ENCODE data around the gene TRIM9.

Gene TRIM9

GRCh38 chr14:51079489-51079888 is 15.4 kb downstream of the TRIM9 start:
- Histone ChIP-seq H3K27ac (ENCODE audit: low read depth, low read length) (no peak overlapping the region), H3K36me3 (ENCODE audit: control insufficient read depth, insufficient read depth, low read length) (no peaks in the 10 kb centered on the region), H3K4me3 (ENCODE audit: low read depth, low read length) (no peak overlapping the region), H3K4me1 (ENCODE audit: control insufficient read depth, insufficient read depth, low read length) (no peaks in the 10 kb centered on the region), H3K27me3 (ENCODE audit: control insufficient read depth, insufficient read depth, low read length) (no peaks in the 10 kb centered on the region), H3K9me3 (ENCODE audit: control insufficient read depth, insufficient read depth, low read length) (no peaks in the 10 kb centered on the region), H3K9ac (ENCODE audit: low read depth, low read length) (no peak overlapping the region)

- Histone ChIP-seq H3K9me3 (ENCODE audit: control insufficient read depth, insufficient read depth, low read length) (no peaks in the 10 kb centered on the region), H3K27ac (ENCODE audit: low read depth, low read length) (no peak overlapping the region)
These were observed 15.8 kb downstream of the TRIM9 start for GRCh38 chr14:51079085-51079484.

GRCh38 chr14:51074701-51075385 is 20.1 kb downstream of the TRIM9 start:
- Histone ChIP-seq H3K4me1 (ENCODE audit: control insufficient read depth, insufficient read depth, low read length) (no peaks in the 10 kb centered on the region), H3K9ac (ENCODE audit: low read depth, low read length) (no peak overlapping the region), H3K27ac (ENCODE audit: low read depth, low read length) (no peak overlapping the region), H3K36me3 (ENCODE audit: control insufficient read depth, insufficient read depth, low read length) (no peaks in the 10 kb centered on the region), H3K4me3 (ENCODE audit: low read depth, low read length) (no peak overlapping the region), H3K9me3 (ENCODE audit: control insufficient read depth, insufficient read depth, low read length) (no peaks in the 10 kb centered on the region), H3K27me3 (ENCODE audit: control insufficient read depth, insufficient read depth, low read length) (no peaks in the 10 kb centered on the region)

More at GRCh38 chr14:51079085-51079484, 15.8 kb downstream of the TRIM9 start:
- Histone ChIP-seq H3K4me3 (ENCODE audit: low read depth, low read length) (no peak overlapping the region), H3K4me1 (ENCODE audit: control insufficient read depth, insufficient read depth, low read length) (no peaks in the 10 kb centered on the region), H3K36me3 (ENCODE audit: control insufficient read depth, insufficient read depth, low read length) (no peaks in the 10 kb centered on the region), H3K9ac (ENCODE audit: low read depth, low read length) (no peak overlapping the region), H3K27me3 (ENCODE audit: control insufficient read depth, insufficient read depth, low read length) (no peaks in the 10 kb centered on the region)

- Histone ChIP-seq H3K27me3 (ENCODE audit: control insufficient read depth, insufficient read depth, low read length) (no peaks in the 10 kb centered on the region), H3K36me3 (ENCODE audit: control insufficient read depth, insufficient read depth, low read length) (no peaks in the 10 kb centered on the region), H3K9ac (ENCODE audit: low read depth, low read length) (no peak overlapping the region), H3K4me3 (ENCODE audit: low read depth, low read length) (no peak overlapping the region), H3K27ac (ENCODE audit: low read depth, low read length) (no peak overlapping the region), H3K4me1 (ENCODE audit: control insufficient read depth, insufficient read depth, low read length) (no peaks in the 10 kb centered on the region), H3K9me3 (ENCODE audit: control insufficient read depth, insufficient read depth, low read length) (no peaks in the 10 kb centered on the region)
These were observed 21.2 kb downstream of the TRIM9 start for GRCh38 chr14:51073731-51074130.

- no peak overlapping the region for H3K9ac ChIP-seq (ENCODE audit: low read depth, low read length)
These were observed 21.9 kb downstream of the TRIM9 start for GRCh38 chr14:51072976-51073375.

GRCh38 chr14:51071857-51072256 is 23.0 kb downstream of the TRIM9 start:
- Histone ChIP-seq H3K36me3 (ENCODE audit: control insufficient read depth, insufficient read depth, low read length) (no peaks in the 10 kb centered on the region), H3K27ac (ENCODE audit: low read depth, low read length) (no peak overlapping the region), H3K9ac (ENCODE audit: low read depth, low read length) (no peak overlapping the region), H3K4me1 (ENCODE audit: control insufficient read depth, insufficient read depth, low read length) (no peaks in the 10 kb centered on the region), H3K4me3 (ENCODE audit: low read depth, low read length) (no peak overlapping the region), H3K27me3 (ENCODE audit: control insufficient read depth, insufficient read depth, low read length) (no peaks in the 10 kb centered on the region), H3K9me3 (ENCODE audit: control insufficient read depth, insufficient read depth, low read length) (no peaks in the 10 kb centered on the region)

More at GRCh38 chr14:51072976-51073375, 21.9 kb downstream of the TRIM9 start:
- no peak overlapping the region for H3K27ac ChIP-seq (ENCODE audit: low read depth, low read length)
- no peaks in the 10 kb centered on the region for H3K9me3 ChIP-seq (ENCODE audit: control insufficient read depth, insufficient read depth, low read length)
- no peaks in the 10 kb centered on the region for H3K4me1 ChIP-seq (ENCODE audit: control insufficient read depth, insufficient read depth, low read length)
- H3K27me3 ChIP-seq (ENCODE audit: control insufficient read depth, insufficient read depth, low read length) = no peaks in the 10 kb centered on the region
- no peaks in the 10 kb centered on the region for H3K36me3 ChIP-seq (ENCODE audit: control insufficient read depth, insufficient read depth, low read length)
- no peak overlapping the region for H3K4me3 ChIP-seq (ENCODE audit: low read depth, low read length)

- no peaks in the 10 kb centered on the region for H3K4me1 ChIP-seq (ENCODE audit: control insufficient read depth, insufficient read depth, low read length)
- no peaks in the 10 kb centered on the region for H3K36me3 ChIP-seq (ENCODE audit: control insufficient read depth, insufficient read depth, low read length)
- H3K27me3 ChIP-seq (ENCODE audit: control insufficient read depth, insufficient read depth, low read length) = no peaks in the 10 kb centered on the region
- H3K9me3 ChIP-seq (ENCODE audit: control insufficient read depth, insufficient read depth, low read length) = no peaks in the 10 kb centered on the region
- no peak overlapping the region for H3K9ac ChIP-seq (ENCODE audit: low read depth, low read length)
- H3K4me3 ChIP-seq (ENCODE audit: low read depth, low read length) = no peak overlapping the region
- H3K27ac ChIP-seq (ENCODE audit: low read depth, low read length) = no peak overlapping the region
These were observed 24.2 kb downstream of the TRIM9 start for GRCh38 chr14:51070726-51071125.

- H3K4me3 ChIP-seq (ENCODE audit: low read depth, low read length) = no peak overlapping the region
- no peaks in the 10 kb centered on the region for H3K4me1 ChIP-seq (ENCODE audit: control insufficient read depth, insufficient read depth, low read length)
- no peak overlapping the region for H3K27ac ChIP-seq (ENCODE audit: low read depth, low read length)
- H3K9ac ChIP-seq (ENCODE audit: low read depth, low read length) = no peak overlapping the region
- no peaks in the 10 kb centered on the region for H3K27me3 ChIP-seq (ENCODE audit: control insufficient read depth, insufficient read depth, low read length)
- H3K9me3 ChIP-seq (ENCODE audit: control insufficient read depth, insufficient read depth, low read length) = no peaks in the 10 kb centered on the region
- H3K36me3 ChIP-seq (ENCODE audit: control insufficient read depth, insufficient read depth, low read length) = no peaks in the 10 kb centered on the region
These were observed 25.9 kb downstream of the TRIM9 start for GRCh38 chr14:51069055-51069454.

- Histone ChIP-seq H3K9me3 (ENCODE audit: control insufficient read depth, insufficient read depth, low read length) (no peaks in the 10 kb centered on the region), H3K4me3 (ENCODE audit: low read depth, low read length) (no peak overlapping the region), H3K27ac (ENCODE audit: low read depth, low read length) (no peak overlapping the region), H3K4me1 (ENCODE audit: control insufficient read depth, insufficient read depth, low read length) (no peaks in the 10 kb centered on the region), H3K27me3 (ENCODE audit: control insufficient read depth, insufficient read depth, low read length) (no peaks in the 10 kb centered on the region), H3K9ac (ENCODE audit: low read depth, low read length) (no peak overlapping the region), H3K36me3 (ENCODE audit: control insufficient read depth, insufficient read depth, low read length) (no peaks in the 10 kb centered on the region)
These were observed 26.6 kb downstream of the TRIM9 start for GRCh38 chr14:51068268-51068667.

GRCh38 chr14:51067295-51067694 is 27.6 kb downstream of the TRIM9 start:
- Histone ChIP-seq H3K9me3 (ENCODE audit: control insufficient read depth, insufficient read depth, low read length) (no peaks in the 10 kb centered on the region), H3K4me1 (ENCODE audit: control insufficient read depth, insufficient read depth, low read length) (no peaks in the 10 kb centered on the region)

GRCh38 chr14:51066576-51066975 is 28.3 kb downstream of the TRIM9 start:
- no peak overlapping the region for H3K27ac ChIP-seq (ENCODE audit: low read depth, low read length)
- no peak overlapping the region for H3K4me3 ChIP-seq (ENCODE audit: low read depth, low read length)
- H3K27me3 ChIP-seq (ENCODE audit: control insufficient read depth, insufficient read depth, low read length) = no peaks in the 10 kb centered on the region
- H3K36me3 ChIP-seq (ENCODE audit: control insufficient read depth, insufficient read depth, low read length) = no peaks in the 10 kb centered on the region
- H3K4me1 ChIP-seq (ENCODE audit: control insufficient read depth, insufficient read depth, low read length) = no peaks in the 10 kb centered on the region
- H3K9ac ChIP-seq (ENCODE audit: low read depth, low read length) = no peak overlapping the region
- H3K9me3 ChIP-seq (ENCODE audit: control insufficient read depth, insufficient read depth, low read length) = no peaks in the 10 kb centered on the region

More at GRCh38 chr14:51067295-51067694, 27.6 kb downstream of the TRIM9 start:
- Histone ChIP-seq H3K36me3 (ENCODE audit: control insufficient read depth, insufficient read depth, low read length) (no peaks in the 10 kb centered on the region), H3K27me3 (ENCODE audit: control insufficient read depth, insufficient read depth, low read length) (no peaks in the 10 kb centered on the region), H3K27ac (ENCODE audit: low read depth, low read length) (no peak overlapping the region), H3K4me3 (ENCODE audit: low read depth, low read length) (no peak overlapping the region), H3K9ac (ENCODE audit: low read depth, low read length) (no peak overlapping the region)

Measured in HUES48 (cell line).